Measurements from ENCODE around the gene BCO1.

GRCh38 chr16:81242977-81243618, 4.6 kb downstream of the BCO1 start:
- no peak for TF ChIP-seq CTCF (IDR thresholded peaks at IDR 0.05; ENCODE audit: low read length)
- no peak for TF ChIP-seq EZH2 (IDR thresholded peaks at IDR 0.05; ENCODE audit: borderline replicate concordance, low read length)
